HG03175 (cell line): Measurements from ENCODE around the gene SAC3D1.

Source experiments
- ATAC-seq: cut with Tn5 transposase; IDR thresholded peaks from one replicate; pipeline ENCODE4 v1.9.1; 2021; ENCODE audit warnings: mild to moderate bottlenecking, moderate library complexity; ENCODE audit not compliant: unreplicated experiment

SAC3D1 gene

DNA sequence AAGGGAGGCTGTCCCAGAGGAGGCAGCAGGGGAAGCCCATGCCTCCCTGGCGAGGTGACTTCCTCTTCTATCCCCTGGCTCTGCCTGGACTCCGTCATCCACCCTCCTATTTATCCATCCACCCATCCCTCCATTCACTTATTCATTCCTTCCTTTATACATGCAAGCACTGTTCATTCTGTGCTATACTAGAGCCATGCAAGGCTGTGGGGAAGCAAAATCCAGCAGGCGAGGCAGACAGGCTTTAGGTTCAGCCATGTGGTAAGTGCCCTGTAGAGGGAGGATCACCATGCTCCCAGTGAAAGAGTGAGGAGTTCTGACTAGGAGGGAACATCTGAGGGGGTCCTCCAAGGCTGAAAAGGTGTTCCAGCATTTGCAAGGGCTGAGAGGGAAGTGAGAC, 18.5 kb downstream of the SAC3D1 start:
- no peak for ATAC-seq

GRCh38 chr11:65059959-65060824, 19.2 kb downstream of the SAC3D1 start:
- no peak for ATAC-seq

- ATAC-seq: no peak
Measured at GRCh38 chr11:65060913-65061408, 20.0 kb downstream of the SAC3D1 start.

DNA sequence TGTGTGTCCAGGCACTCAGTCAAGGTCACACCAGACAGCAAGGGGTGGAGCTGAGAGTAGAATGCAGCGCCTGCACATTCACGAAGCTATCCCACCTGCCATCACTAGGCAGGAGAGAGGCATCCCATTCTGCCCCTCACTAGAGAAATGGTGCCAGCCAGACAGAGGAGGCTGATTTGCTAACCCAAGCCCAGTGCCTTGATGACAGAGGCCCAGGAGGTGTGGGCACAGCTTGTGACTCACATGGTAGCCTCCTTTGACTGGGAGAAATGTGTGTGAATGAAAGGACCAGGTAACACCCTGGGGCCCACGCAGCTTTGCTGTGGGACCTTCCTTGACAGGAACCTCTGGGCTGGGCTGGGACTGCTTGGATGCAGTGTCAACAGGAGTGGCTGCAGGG, 22.5 kb downstream of the SAC3D1 start:
- no peak for ATAC-seq

DNA sequence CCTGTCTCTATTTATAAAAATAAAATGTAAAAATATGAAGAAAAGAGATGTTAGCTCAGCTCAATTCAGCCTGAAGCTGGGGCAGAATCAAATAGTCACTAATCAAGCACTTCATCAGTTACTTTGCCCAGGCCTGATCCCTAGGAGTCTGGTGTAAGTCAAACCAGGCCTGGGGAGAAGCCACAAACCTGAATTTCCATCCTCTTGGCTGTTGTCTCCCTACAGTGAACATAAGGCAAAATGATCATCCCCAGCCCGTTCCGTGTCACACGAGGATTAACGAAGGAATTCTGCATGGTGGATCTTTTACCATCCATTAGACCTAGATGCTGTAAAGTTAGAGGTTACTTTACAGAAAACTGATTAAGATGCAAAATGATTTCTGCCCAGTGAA, 23.8 kb downstream of the SAC3D1 start:
- no peak for ATAC-seq

- ATAC-seq: no peak
Measured at GRCh38 chr11:65065851-65066250, 24.8 kb downstream of the SAC3D1 start.

GRCh38 chr11:65066315-65066714, 25.3 kb downstream of the SAC3D1 start:
- no peak for ATAC-seq

DNA sequence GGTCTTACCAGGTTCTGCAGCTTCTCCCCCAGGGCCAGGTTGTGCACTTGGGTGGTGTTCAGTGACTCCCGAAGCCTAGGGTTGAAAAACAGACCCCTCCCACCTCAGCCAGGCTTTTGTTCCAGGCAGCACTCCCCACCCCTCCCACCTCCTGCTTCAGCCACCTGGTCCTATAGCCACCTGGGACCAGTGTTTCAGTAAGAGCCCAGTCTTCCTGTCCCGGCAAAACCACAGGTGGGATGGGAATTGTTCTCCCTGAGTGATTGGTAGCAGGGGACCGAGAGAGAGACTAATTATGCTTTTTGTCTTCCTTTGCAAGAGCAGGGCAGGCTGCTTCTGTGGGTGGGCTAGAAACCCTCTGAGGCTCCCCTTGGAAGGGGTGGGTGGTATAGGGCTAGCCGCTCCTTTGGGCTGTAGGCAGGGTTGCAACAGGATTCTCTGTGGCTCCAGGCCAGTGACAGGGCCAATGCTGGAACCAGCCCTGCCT, 25.8 kb downstream of the SAC3D1 start:
- no peak for ATAC-seq

DNA sequence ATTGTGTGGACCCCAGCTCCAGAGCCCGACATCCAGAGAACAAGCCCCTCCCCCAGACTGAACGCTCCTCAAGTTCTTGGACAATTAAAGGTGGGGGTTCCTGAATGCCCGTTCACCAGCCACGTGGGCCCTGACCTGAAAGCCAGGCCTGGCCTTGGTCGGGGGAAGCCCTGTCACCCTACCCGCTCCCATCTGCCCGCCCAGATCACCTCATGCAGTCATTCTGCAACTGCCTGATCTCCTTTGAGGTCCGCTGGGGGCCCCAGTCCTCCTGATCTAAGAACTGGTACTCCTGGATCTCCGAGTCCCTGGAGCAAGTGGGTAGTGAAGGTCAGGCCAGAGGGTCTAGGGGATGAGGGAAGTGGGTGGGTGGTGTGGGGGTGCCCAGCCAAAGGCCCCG, 26.4 kb downstream of the SAC3D1 start:
- no peak for ATAC-seq

DNA sequence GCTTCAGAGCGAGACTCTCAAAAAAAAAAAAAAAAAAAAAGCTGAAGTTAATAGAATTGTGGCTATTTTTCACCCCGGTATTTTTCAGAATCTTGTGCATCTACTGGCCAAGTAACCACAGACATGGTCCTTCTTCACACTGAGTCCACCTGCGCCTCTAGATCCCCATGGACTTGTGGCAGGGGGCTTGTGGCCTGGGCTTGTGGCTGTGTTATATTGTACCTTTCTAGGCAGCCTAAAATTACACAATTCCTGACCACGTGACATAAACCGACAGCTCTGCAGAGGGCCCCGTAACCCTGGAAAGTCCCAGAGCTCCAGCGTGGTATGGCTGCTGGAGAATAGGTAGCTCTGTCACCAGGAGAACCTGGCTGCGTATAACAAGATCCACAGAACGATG, 28.2 kb downstream of the SAC3D1 start:
- no peak for ATAC-seq

DNA sequence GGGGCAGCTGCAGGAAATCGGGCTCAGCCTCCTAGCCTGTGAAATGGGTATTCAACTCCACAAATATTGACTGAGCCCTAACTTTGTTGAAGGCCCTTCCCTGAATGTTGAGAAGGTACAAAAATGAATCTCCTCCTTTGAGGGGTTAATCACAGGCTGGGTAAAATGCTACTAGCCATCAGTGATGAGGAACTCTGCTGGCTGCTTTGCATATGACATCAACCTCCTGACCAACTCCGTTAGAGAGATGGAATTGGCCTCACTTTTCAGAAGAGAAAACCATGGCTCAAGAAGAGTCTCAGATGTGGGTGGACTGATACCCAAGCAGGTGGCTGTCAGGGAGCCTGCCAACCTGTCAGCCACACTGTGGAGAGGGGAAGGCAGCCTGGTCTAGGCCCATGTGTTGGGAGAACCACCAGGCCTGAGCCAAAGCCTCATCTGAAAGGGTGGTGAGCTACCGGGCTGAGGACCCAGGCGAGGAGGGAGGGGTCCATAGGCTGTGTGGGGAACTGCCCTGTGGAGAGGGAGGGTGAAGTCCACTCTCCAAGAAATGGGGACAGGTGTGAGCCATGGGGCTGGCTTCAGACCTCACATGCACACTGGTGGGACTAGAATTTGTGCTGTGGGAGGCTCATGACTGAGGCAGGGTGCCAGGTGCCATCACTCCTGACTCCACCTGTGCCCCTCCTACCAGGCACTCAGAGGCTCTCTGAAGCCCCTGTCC, 31.1 kb downstream of the SAC3D1 start:
- no peak for ATAC-seq

DNA sequence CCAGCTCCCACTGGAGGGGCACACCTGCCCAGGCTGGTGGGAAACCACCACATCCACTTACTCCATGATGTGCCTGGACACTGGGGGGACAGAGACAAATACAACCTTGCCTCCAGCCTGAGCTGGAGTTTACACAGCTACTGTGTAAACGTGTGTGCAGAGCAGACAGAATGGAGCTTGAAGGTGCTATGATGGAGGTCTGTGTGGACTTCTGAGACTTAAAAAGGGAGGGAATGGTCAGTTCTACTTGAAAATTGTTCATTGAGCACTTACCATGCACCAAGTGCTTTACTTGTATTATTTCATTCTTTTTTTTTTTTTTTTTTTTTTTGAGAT, 31.6 kb downstream of the SAC3D1 start:
- no peak for ATAC-seq

DNA sequence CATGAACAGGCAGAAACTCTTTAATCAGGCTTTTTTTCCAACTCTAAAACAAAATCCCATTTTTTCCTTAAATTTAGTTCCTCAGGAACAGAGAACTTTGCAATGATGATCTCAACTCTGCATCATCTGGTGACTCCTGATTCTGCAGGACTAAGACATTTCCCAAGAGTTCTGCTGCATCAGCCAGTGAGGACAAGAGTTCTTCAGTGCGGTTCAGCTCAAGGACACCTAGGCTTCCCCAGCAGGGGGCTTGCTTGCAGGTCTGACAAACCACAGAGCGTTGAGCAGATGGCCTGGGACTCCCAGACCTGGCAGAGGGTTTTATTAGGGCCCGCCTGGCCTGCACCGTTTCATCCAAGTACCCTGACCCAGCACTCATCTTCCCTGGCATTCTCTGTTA, 36.4 kb downstream of the SAC3D1 start:
- no peak for ATAC-seq

- peak; percentile 47 for ATAC-seq
Measured at GRCh38 chr11:65078151-65078550, 37.1 kb downstream of the SAC3D1 start.

DNA sequence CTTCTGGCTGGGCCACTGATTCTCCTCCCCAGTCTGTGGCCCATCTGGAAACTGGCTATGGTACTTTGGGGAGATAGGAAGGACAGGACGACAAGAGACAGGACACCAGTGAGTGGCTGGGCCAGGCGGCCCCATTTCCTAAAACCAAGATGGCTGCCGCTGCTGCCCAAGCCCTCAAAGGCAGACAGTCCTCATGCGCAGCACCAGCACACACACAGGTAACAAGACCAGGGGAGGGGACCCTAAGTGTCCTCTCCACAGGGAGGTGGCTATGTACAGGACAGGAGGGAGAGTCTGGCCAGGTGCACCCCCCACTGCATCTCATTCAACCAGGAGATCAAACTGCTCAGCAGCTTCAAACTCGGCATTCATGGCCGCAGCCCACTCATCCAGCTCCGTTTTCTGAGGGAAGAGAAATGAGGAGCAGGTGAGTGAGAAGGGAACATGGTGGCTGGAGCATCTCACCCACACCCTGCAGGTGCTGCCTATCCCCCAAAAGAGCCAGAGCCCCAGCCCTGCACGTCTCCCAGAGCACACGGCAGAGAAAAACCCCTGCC, 37.9 kb downstream of the SAC3D1 start:
- ATAC-seq: no peak

- peak; percentile 3 for ATAC-seq
Measured at GRCh38 chr11:65083134-65083833, 42.3 kb downstream of the SAC3D1 start.

DNA sequence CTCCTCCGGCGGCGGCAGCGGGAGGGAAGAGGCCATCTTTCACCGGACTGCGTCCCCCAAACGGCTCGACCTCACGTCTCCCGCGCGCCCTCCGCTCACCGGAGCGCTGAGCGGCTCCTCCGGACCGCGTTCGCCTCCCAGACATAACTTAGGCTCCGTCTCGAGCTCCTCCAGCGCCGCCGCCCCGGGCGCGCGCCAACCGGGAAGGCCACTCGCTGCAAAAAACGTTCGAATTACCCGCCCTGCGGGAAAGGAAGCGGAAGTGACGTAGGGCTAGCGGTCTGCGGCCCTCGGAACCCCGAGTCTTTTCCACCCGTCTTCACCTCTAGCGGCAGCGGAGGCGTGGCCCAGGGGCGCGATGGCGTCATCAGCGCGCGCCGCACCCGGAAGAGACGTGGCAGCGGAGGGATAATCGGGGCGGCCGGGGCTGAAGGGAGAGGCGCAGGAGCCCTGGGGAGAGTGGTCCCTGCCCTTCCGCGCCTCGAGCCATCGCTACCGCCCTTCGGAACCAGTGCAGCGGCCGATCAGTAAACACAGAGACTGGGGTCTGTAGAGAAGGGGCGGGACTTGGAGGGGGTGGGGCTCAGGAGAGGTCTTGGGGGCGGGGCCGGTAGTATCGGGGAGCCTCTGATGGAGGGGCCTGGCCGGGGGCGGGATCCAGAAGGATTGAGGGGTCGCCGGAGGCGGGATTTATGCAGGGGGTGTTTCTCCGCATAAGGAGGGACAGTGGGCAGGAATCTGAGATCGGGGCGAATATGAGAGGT, 43.0 kb downstream of the SAC3D1 start, which contains the start of the genes CDCA5 and ZFPL1:
TSS of gene CDCA5 (minus strand) at position 207 of the 764 bp plus-strand sequence. CDS start at position 145, 62 bp downstream.
TSS of gene ZFPL1 (plus strand) at position 389 of the 764 bp plus-strand sequence. CDS start 477 bp downstream, outside the sequence.
- peak; percentile 79 for ATAC-seq

DNA sequence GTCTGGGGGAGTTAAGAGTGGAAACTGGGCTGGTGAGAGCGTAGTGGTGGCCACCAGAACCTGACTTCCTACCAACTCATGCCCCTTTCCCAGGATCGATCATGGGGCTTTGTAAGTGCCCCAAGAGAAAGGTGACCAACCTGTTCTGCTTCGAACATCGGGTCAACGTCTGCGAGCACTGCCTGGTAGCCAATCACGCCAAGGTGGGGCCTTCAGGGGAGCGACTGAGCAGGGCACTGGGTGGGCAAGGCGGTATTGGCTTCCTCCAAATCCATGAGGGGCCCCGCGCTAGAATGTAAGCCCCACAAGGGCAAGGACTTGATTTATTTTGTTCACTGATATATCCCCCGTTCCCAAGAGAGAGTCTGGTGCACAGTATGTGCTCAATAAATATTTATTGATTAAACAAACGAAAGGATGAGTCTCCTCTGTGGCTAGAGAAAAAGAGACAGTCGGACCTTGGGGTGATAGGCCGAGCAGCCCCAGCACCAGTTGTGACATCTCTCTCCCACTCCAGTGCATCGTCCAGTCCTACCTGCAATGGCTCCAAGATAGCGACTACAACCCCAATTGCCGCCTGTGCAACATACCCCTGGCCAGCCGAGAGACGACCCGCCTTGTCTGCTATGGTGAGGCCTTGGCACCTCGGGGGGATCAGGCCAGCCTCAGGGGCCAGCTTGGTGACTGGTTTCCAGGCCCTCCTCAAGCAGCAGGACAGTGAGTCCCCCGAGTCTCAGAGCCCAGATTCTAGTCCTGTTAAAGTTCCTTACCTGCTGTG, 43.8 kb downstream of the SAC3D1 start:
- ATAC-seq: no peak

GRCh38 chr11:65085446-65085845, 44.4 kb downstream of the SAC3D1 start:
- ATAC-seq: no peak
